Measurements from ENCODE around the gene ASZ1. TPM values are rescaled to one million over a fixed set of nuclear protein-coding genes. Genes with fewer than 3 reads are reported as not detected.
A peak's percentile ranks its signal among the peaks of the same experiment; 100 is the strongest.

ASZ1 gene
- total RNA-seq, 1 experiment from 2014 or later = not detected

- Histone ChIP-seq H3K27me3 (ENCODE audit: control insufficient read depth, insufficient read depth, low read length) (no peaks in the 10 kb centered on the region), H3K36me3 (replicated peaks; ENCODE audit: control insufficient read depth, insufficient read depth, low read length) (no peaks in the 10 kb centered on the region), H3K4me3 (ENCODE audit: insufficient read depth, low read depth, low read length) (no peak overlapping the region)
- no peak for DNase-seq
Observed at GRCh38 chr7:117346161-117346560, 81.1 kb downstream of the ASZ1 start.

GRCh38 chr7:117338020-117338419 lies 89.3 kb downstream of the ASZ1 start:
- no peaks in the 10 kb centered on the region for H3K27me3 ChIP-seq (ENCODE audit: control insufficient read depth, insufficient read depth, low read length)
- DNase-seq = no peak
- no peaks in the 10 kb centered on the region for H3K36me3 ChIP-seq (replicated peaks; ENCODE audit: control insufficient read depth, insufficient read depth, low read length)
- no peak overlapping the region for H3K4me3 ChIP-seq (ENCODE audit: insufficient read depth, low read depth, low read length)

GRCh38 chr7:117333168-117333567 lies 94.1 kb downstream of the ASZ1 start:
- no peaks in the 10 kb centered on the region for H3K36me3 ChIP-seq (replicated peaks; ENCODE audit: control insufficient read depth, insufficient read depth, low read length)
- DNase-seq = no peak
- H3K4me3 ChIP-seq (ENCODE audit: insufficient read depth, low read depth, low read length) = no peak overlapping the region
- H3K27me3 ChIP-seq (ENCODE audit: control insufficient read depth, insufficient read depth, low read length) = no peaks in the 10 kb centered on the region; the same call in 1 of the 2 replicates

GRCh38 chr7:117332031-117332430 lies 95.3 kb downstream of the ASZ1 start:
- no peak overlapping the region for H3K4me3 ChIP-seq (ENCODE audit: insufficient read depth, low read depth, low read length)
- no peak for DNase-seq

GRCh38 chr7:117325836-117326235 lies 101.5 kb downstream of the ASZ1 start:
- Histone ChIP-seq H3K27me3 (ENCODE audit: control insufficient read depth, insufficient read depth, low read length) (peaks cover 58% of the 10 kb centered on the region), H3K36me3 (replicated peaks; ENCODE audit: control insufficient read depth, insufficient read depth, low read length) (no peaks in the 10 kb centered on the region), H3K4me3 (ENCODE audit: insufficient read depth, low read depth, low read length) (no peak overlapping the region)
- no peak for DNase-seq

More at GRCh38 chr7:117332031-117332430, 95.3 kb downstream of the ASZ1 start:
- no peaks in the 10 kb centered on the region for H3K36me3 ChIP-seq (replicated peaks; ENCODE audit: control insufficient read depth, insufficient read depth, low read length)
- H3K27me3 ChIP-seq (ENCODE audit: control insufficient read depth, insufficient read depth, low read length) = no peaks in the 10 kb centered on the region; the same call in 1 of the 2 replicates

- peaks cover 66% of the 10 kb centered on the region for H3K27me3 ChIP-seq (ENCODE audit: control insufficient read depth, insufficient read depth, low read length)
- no peak overlapping the region; the same call in 1 of the 2 replicates for H3K4me3 ChIP-seq (ENCODE audit: insufficient read depth, low read depth, low read length)
- H3K36me3 ChIP-seq (replicated peaks; ENCODE audit: control insufficient read depth, insufficient read depth, low read length) = no peaks in the 10 kb centered on the region
- peak; percentile 37 for DNase-seq
Observed at GRCh38 chr7:117324960-117325359, 102.3 kb downstream of the ASZ1 start.

GRCh38 chr7:117323851-117324711 lies 103.2 kb downstream of the ASZ1 start:
- H3K27me3 ChIP-seq (ENCODE audit: control insufficient read depth, insufficient read depth, low read length) = peaks cover 73% of the 10 kb centered on the region
- DNase-seq = peak; percentile 74
- H3K4me3 ChIP-seq (ENCODE audit: insufficient read depth, low read depth, low read length) = peak overlapping the region; percentile 43
- no peaks in the 10 kb centered on the region for H3K36me3 ChIP-seq (replicated peaks; ENCODE audit: control insufficient read depth, insufficient read depth, low read length)

- DNase-seq = peak; percentile 61
- peaks cover 77% of the 10 kb centered on the region for H3K27me3 ChIP-seq (ENCODE audit: control insufficient read depth, insufficient read depth, low read length)
Observed at GRCh38 chr7:117323305-117323850, 103.9 kb downstream of the ASZ1 start.

GRCh38 chr7:117322741-117323304 lies 104.5 kb downstream of the ASZ1 start, which contains the start of gene WNT2:
TSS of gene WNT2 (minus strand) at chr7:117323058. CDS start at chr7:117322989, 69 bp downstream.
- peak; percentile 70 for DNase-seq
- no peaks in the 10 kb centered on the region for H3K36me3 ChIP-seq (replicated peaks; ENCODE audit: control insufficient read depth, insufficient read depth, low read length)
- peaks cover 80% of the 10 kb centered on the region for H3K27me3 ChIP-seq (ENCODE audit: control insufficient read depth, insufficient read depth, low read length)
- peak within 1 kb of the TSS; percentile 43 for H3K4me3 ChIP-seq (ENCODE audit: insufficient read depth, low read depth, low read length)

More at GRCh38 chr7:117323305-117323850, 103.9 kb downstream of the ASZ1 start:
- Histone ChIP-seq H3K36me3 (replicated peaks; ENCODE audit: control insufficient read depth, insufficient read depth, low read length) (no peaks in the 10 kb centered on the region), H3K4me3 (ENCODE audit: insufficient read depth, low read depth, low read length) (peak overlapping the region; percentile 43)

GRCh38 chr7:117320523-117320922 lies 106.8 kb downstream of the ASZ1 start:
- no peak overlapping the region for H3K4me3 ChIP-seq (ENCODE audit: insufficient read depth, low read depth, low read length)
- no peaks in the 10 kb centered on the region for H3K36me3 ChIP-seq (replicated peaks; ENCODE audit: control insufficient read depth, insufficient read depth, low read length)
- no peak for DNase-seq
- H3K27me3 ChIP-seq (ENCODE audit: control insufficient read depth, insufficient read depth, low read length) = peaks cover 70% of the 10 kb centered on the region

GRCh38 chr7:117319181-117319580 lies 108.1 kb downstream of the ASZ1 start:
- no peak overlapping the region for H3K4me3 ChIP-seq (ENCODE audit: insufficient read depth, low read depth, low read length)
- H3K36me3 ChIP-seq (replicated peaks; ENCODE audit: control insufficient read depth, insufficient read depth, low read length) = no peaks in the 10 kb centered on the region
- H3K27me3 ChIP-seq (ENCODE audit: control insufficient read depth, insufficient read depth, low read length) = peaks cover 57% of the 10 kb centered on the region
- DNase-seq = no peak

- no peak overlapping the region for H3K4me3 ChIP-seq (ENCODE audit: insufficient read depth, low read depth, low read length)
- DNase-seq = no peak
- peaks cover 6% of the 10 kb centered on the region for H3K27me3 ChIP-seq (ENCODE audit: control insufficient read depth, insufficient read depth, low read length)
- no peaks in the 10 kb centered on the region for H3K36me3 ChIP-seq (replicated peaks; ENCODE audit: control insufficient read depth, insufficient read depth, low read length)
Observed at GRCh38 chr7:117313582-117313981, 113.7 kb downstream of the ASZ1 start.

All from H7 (cell line).